ENCODE data around the gene STT3B.
"Not testable (repeated sequence)": the region's sequence is repeated elsewhere in the genome, so short reads cannot be mapped to it uniquely, and the experiment has no call there.

Gene STT3B

GRCh38 chr3:31532587-31533168, at the start of gene STT3B:
TSS of gene STT3B (plus strand) at chr3:31532925. CDS start at chr3:31532999, 74 bp downstream.
- DNase-seq, result peak; percentile 88

- DNase-seq, result no peak
These were observed 48.9 kb upstream of the STT3B start for GRCh38 chr3:31483776-31484175.

GRCh38 chr3:31485196-31485595, 47.5 kb upstream of the STT3B start:
- DNase-seq, result no peak

- no peak for DNase-seq
These were observed 45.7 kb upstream of the STT3B start for GRCh38 chr3:31486865-31487533.

- DNase-seq, result no peak
These were observed 44.2 kb upstream of the STT3B start for GRCh38 chr3:31488475-31489017.

GRCh38 chr3:31490502-31490901, 42.2 kb upstream of the STT3B start:
- no peak for DNase-seq

GRCh38 chr3:31491660-31492059, 41.1 kb upstream of the STT3B start:
- no peak for DNase-seq

- no peak for DNase-seq
These were observed 39.6 kb upstream of the STT3B start for GRCh38 chr3:31493149-31493548.

- DNase-seq, result peak; percentile 55
These were observed 36.6 kb upstream of the STT3B start for GRCh38 chr3:31495971-31496665.

GRCh38 chr3:31498791-31499190, 33.9 kb upstream of the STT3B start:
- DNase-seq, result no peak

GRCh38 chr3:31499281-31499680, 33.4 kb upstream of the STT3B start:
- no peak for DNase-seq

- DNase-seq, result no peak
These were observed 29.9 kb upstream of the STT3B start for GRCh38 chr3:31502803-31503221.

GRCh38 chr3:31503456-31503855, 29.3 kb upstream of the STT3B start:
- no peak for DNase-seq

- no peak for DNase-seq
These were observed 28.5 kb upstream of the STT3B start for GRCh38 chr3:31504230-31504629.

GRCh38 chr3:31505371-31506048, 27.2 kb upstream of the STT3B start:
- DNase-seq, result no peak

GRCh38 chr3:31506515-31506914, 26.2 kb upstream of the STT3B start:
- DNase-seq, result not testable (repeated sequence)

GRCh38 chr3:31508452-31509146, 24.1 kb upstream of the STT3B start:
- DNase-seq, result no peak

- no peak for DNase-seq
These were observed 23.5 kb upstream of the STT3B start for GRCh38 chr3:31509147-31509728.

GRCh38 chr3:31514570-31514969, 18.2 kb upstream of the STT3B start:
- DNase-seq, result no peak

GRCh38 chr3:31515486-31516284, 17.0 kb upstream of the STT3B start:
- no peak for DNase-seq

GRCh38 chr3:31516757-31517156, 16.0 kb upstream of the STT3B start:
- no peak for DNase-seq

All from fibroblast of skin of right biceps (primary cell).